Fibroblast of mammary gland (primary cell): ENCODE results near the gene COL16A1.

ENCODE experiments used
- DNase-seq: peaks from one replicate; pipeline ENCODE4 v3.0.0-alpha.2; 2010; ENCODE audit warnings: low read depth
- H3K4me3 ChIP-seq: 2 replicates; pipeline ENCODE4 v1.5.1; 2011; ENCODE audit warnings: low read depth, mild to moderate bottlenecking, low read length, moderate library complexity; ENCODE audit not compliant: control insufficient read depth
- CTCF ChIP-seq: conservative IDR thresholded peaks from 2 replicates; pipeline ENCODE4 v1.5.1; 2011; ENCODE audit warnings: low read depth, low read length, inconsistent platforms; ENCODE audit not compliant: control insufficient read depth, insufficient read depth

The COL16A1 gene

GRCh38 chr1:31732751-31733289 is 29.0 kb upstream of the COL16A1 start:
- DNase-seq: no peak
- TF ChIP-seq CTCF: no peak
- no peak overlapping the region for H3K4me3 ChIP-seq

- no peak for DNase-seq
- TF ChIP-seq CTCF: no peak
- H3K4me3 ChIP-seq: no peak overlapping the region
Measured at GRCh38 chr1:31732343-31732742, 28.5 kb upstream of the COL16A1 start.

- no peak for TF ChIP-seq CTCF
- no peak overlapping the region for H3K4me3 ChIP-seq
- no peak for DNase-seq
Measured at GRCh38 chr1:31731049-31731565, 27.3 kb upstream of the COL16A1 start.

- H3K4me3 ChIP-seq: no peak overlapping the region
- no peak for DNase-seq
- no peak for TF ChIP-seq CTCF
Measured at GRCh38 chr1:31730336-31731048, 26.7 kb upstream of the COL16A1 start.

GRCh38 chr1:31727849-31728248 is 24.0 kb upstream of the COL16A1 start:
- no peak for TF ChIP-seq CTCF
- no peak for DNase-seq
- no peak overlapping the region for H3K4me3 ChIP-seq

- no peak for TF ChIP-seq CTCF
- DNase-seq: no peak
- no peak overlapping the region for H3K4me3 ChIP-seq
Measured at GRCh38 chr1:31727195-31727594, 23.4 kb upstream of the COL16A1 start.
